Loucy (cell line): Measurements from ENCODE around the gene ARHGAP22.

ENCODE experiments used
- H2AFZ ChIP-seq: fragments of 200-600 bp; sonication (generic); 2 replicates; pipeline ENCODE4 v1.6.0; 2016; ENCODE audit warnings: antibody characterized with exemption, mild to moderate bottlenecking, low read length, moderate library complexity
- H3F3A ChIP-seq: fragments of 200-600 bp; 2 replicates; pipeline ENCODE4 v1.6.0; 2016; ENCODE audit warnings: antibody characterized with exemption, low read depth, mild to moderate bottlenecking
- H3K27me3 ChIP-seq: fragments of 200-600 bp; sonication (generic); 2 replicates; pipeline ENCODE4 v1.6.1; 2014; ENCODE audit warnings: low read length, mild to moderate bottlenecking; ENCODE audit not compliant: insufficient read depth, poor library complexity, severe bottlenecking
- H3K36me3 ChIP-seq: fragments of 200-600 bp; sonication (generic); 2 replicates; pipeline ENCODE4 v1.6.1; 2016; ENCODE audit warnings: low read length; ENCODE audit not compliant: insufficient read depth
- H3K4me1 ChIP-seq: fragments of 200-600 bp; sonication (generic); 2 replicates; pipeline ENCODE4 v1.5.1; 2014; ENCODE audit warnings: low read length, mild to moderate bottlenecking; ENCODE audit not compliant: insufficient read depth, poor library complexity, severe bottlenecking
- H3K4me2 ChIP-seq: fragments of 200-600 bp; sonication (generic); 2 replicates; pipeline ENCODE4 v1.6.0; 2014; ENCODE audit warnings: antibody characterized with exemption, low read length, low read depth, mild to moderate bottlenecking; ENCODE audit not compliant: poor library complexity, severe bottlenecking
- H3K4me3 ChIP-seq: fragments of 200-600 bp; sonication (generic); 2 replicates; pipeline ENCODE4 v1.5.1; 2014; ENCODE audit warnings: low read length, mild to moderate bottlenecking, mixed read lengths; ENCODE audit not compliant: poor library complexity, severe bottlenecking
- H3K79me2 ChIP-seq: fragments of 200-600 bp; sonication (generic); 2 replicates; pipeline ENCODE4 v1.6.1; 2014; ENCODE audit warnings: low read length; ENCODE audit not compliant: insufficient read depth
- H3K9ac ChIP-seq: fragments of 200-600 bp; sonication (generic); 2 replicates; pipeline ENCODE4 v1.6.0; 2014; ENCODE audit warnings: mild to moderate bottlenecking, low read depth, low read length, moderate library complexity; ENCODE audit not compliant: poor library complexity, severe bottlenecking
- H3K9me2 ChIP-seq: fragments of 200-600 bp; sonication (generic); replicated peaks from 2 replicates; pipeline ENCODE4 v1.6.1; 2016; ENCODE audit warnings: low read depth, low read length, mixed read lengths
- H3K9me3 ChIP-seq: fragments of 200-600 bp; sonication (generic); 2 replicates; pipeline ENCODE4 v1.6.1; 2014; ENCODE audit warnings: mild to moderate bottlenecking, antibody characterized with exemption, low read length, low read depth; ENCODE audit not compliant: insufficient read depth
- H4K20me1 ChIP-seq: fragments of 200-600 bp; sonication (generic); 2 replicates; pipeline ENCODE4 v1.6.0; 2014; ENCODE audit warnings: antibody characterized with exemption, low read length, mild to moderate bottlenecking; ENCODE audit not compliant: insufficient read depth, poor library complexity, severe bottlenecking
- EZH2phosphoT487 ChIP-seq: fragments of 200-600 bp; IDR thresholded peaks from 2 replicates; pipeline ENCODE4 v1.6.1; 2018; ENCODE audit warnings: antibody characterized with exemption, mild to moderate bottlenecking, moderate library complexity, borderline replicate concordance
- TF ChIP-seq, protein P1 (sequence below): fragments of 200-600 bp; sonication (generic); conservative IDR thresholded peaks from 2 replicates; pipeline ENCODE4 v1.5.1; 2014; ENCODE audit warnings: mild to moderate bottlenecking, antibody characterized with exemption, low read length

ARHGAP22 gene

DNA sequence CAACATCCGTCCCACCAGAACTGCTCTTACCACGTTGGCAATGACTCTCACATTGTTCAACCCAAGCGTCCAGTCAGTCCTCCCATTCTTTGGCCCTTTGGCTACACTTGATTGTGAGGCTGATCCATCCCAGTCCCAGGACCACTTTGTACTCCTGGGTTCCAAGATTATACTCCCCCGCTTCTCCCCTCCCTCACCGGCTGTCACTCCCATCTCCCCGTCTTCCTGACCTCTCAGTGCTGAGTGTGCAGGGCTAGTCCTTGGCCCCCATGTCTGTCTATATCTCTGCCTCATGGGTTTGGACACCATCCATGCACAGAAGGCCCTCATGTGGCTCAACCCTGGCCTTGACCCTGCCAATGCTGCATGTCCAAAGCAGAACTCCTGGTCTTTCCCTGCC, 12.5 kb downstream of the ARHGAP22 start:
- Histone ChIP-seq H3K9ac (no peak overlapping the region), H3K79me2 (no peaks in the 10 kb centered on the region), H3K9me3 (no peaks in the 10 kb centered on the region), H2AFZ (no peak overlapping the region), H3K36me3 (no peaks in the 10 kb centered on the region), H3K9me2 (no peaks in the 10 kb centered on the region), H4K20me1 (no peaks in the 10 kb centered on the region), H3K4me3 (no peak overlapping the region), H3K4me1 (no peaks in the 10 kb centered on the region), H3F3A (no peaks in the 10 kb centered on the region), H3K27me3 (no peaks in the 10 kb centered on the region), H3K4me2 (no peak overlapping the region)
- TF ChIP-seq EZH2phosphoT487 = no peak
- TF ChIP-seq, protein P1, sequence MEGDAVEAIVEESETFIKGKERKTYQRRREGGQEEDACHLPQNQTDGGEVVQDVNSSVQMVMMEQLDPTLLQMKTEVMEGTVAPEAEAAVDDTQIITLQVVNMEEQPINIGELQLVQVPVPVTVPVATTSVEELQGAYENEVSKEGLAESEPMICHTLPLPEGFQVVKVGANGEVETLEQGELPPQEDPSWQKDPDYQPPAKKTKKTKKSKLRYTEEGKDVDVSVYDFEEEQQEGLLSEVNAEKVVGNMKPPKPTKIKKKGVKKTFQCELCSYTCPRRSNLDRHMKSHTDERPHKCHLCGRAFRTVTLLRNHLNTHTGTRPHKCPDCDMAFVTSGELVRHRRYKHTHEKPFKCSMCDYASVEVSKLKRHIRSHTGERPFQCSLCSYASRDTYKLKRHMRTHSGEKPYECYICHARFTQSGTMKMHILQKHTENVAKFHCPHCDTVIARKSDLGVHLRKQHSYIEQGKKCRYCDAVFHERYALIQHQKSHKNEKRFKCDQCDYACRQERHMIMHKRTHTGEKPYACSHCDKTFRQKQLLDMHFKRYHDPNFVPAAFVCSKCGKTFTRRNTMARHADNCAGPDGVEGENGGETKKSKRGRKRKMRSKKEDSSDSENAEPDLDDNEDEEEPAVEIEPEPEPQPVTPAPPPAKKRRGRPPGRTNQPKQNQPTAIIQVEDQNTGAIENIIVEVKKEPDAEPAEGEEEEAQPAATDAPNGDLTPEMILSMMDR = no peak

DNA sequence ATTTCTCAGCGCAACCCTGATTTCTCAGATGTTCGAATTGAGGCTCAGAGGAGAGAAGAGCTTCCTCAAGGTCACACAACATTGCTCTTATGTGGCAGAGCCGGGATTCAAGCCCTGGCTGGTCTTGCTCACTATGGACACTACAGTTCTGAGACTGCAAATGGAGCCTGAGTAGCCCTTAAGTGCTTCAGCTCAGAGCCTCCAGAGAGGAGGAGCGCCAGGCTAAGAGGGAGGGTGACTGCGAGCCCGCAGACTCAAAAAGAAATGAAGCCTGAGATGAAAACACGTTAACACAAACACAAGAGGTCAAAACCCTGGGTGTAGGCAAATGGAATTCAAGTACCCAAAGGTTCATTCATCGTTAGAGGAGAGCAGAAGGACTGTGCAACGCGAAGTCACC, 13.9 kb downstream of the ARHGAP22 start:
- H3K9me3 ChIP-seq = no peaks in the 10 kb centered on the region
- H3K4me3 ChIP-seq = no peak overlapping the region
- H3K79me2 ChIP-seq = no peaks in the 10 kb centered on the region
- no peaks in the 10 kb centered on the region for H4K20me1 ChIP-seq
- no peak for TF ChIP-seq EZH2phosphoT487
- TF ChIP-seq, protein P1 = no peak
- H2AFZ ChIP-seq = no peak overlapping the region
- H3K4me1 ChIP-seq = no peaks in the 10 kb centered on the region
- H3K4me2 ChIP-seq = no peak overlapping the region
- H3K27me3 ChIP-seq = no peaks in the 10 kb centered on the region
- H3K9me2 ChIP-seq = no peaks in the 10 kb centered on the region
- H3K9ac ChIP-seq = no peak overlapping the region
- H3F3A ChIP-seq = no peaks in the 10 kb centered on the region
- H3K36me3 ChIP-seq = no peaks in the 10 kb centered on the region

DNA sequence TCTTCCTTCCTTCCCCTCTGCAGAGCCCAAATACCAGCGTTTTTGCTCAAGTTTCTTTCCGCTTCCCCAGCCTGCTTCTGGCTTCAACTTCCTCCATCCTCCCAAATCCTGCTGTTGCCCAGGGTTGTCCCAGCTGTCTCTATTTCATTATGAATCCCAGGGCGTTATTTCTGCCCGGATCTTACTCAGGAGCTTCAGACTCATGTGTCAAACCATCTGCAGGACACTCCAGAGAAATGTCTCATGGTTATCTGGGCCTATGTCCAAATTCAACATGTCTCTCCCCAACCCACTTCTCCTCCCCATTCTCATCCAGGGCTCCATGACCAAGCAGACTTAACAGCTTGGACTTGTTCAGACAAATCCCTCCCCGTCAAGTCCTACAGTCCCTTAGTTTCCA, 15.6 kb downstream of the ARHGAP22 start:
- Histone ChIP-seq H3K27me3 (no peaks in the 10 kb centered on the region), H3K9me3 (no peaks in the 10 kb centered on the region), H3F3A (no peaks in the 10 kb centered on the region), H4K20me1 (no peaks in the 10 kb centered on the region), H3K4me1 (no peaks in the 10 kb centered on the region), H3K4me2 (no peak overlapping the region), H3K36me3 (no peaks in the 10 kb centered on the region), H2AFZ (no peak overlapping the region), H3K9me2 (no peaks in the 10 kb centered on the region), H3K9ac (no peak overlapping the region), H3K79me2 (no peaks in the 10 kb centered on the region), H3K4me3 (no peak overlapping the region)
- no peak for TF ChIP-seq EZH2phosphoT487
- TF ChIP-seq, protein P1 = no peak
